Body of pancreas (tissue), 4 donors: ENCODE measurements around the gene INSIG2. TPM values are rescaled to one million over a fixed set of nuclear protein-coding genes. Genes with fewer than 3 reads are reported as not detected.

Experiments used
- ATAC-seq: fragments of 150-250 bp; one replicate; pipeline ENCODE4 v1.9.1; 2016
- DNase-seq, 4 donors: peaks; one replicate each; pipeline ENCODE4 v3.0.0-alpha.2; 2019
- H3K27ac ChIP-seq, 4 donors: fragments of 200-600 bp; sonication (generic); 1 replicate in 3 of 4; 2 replicates in 1 of 4; pipeline versions ENCODE4 v1.5.1 to v1.6.1; 2016 to 2019; ENCODE audit warnings: mild to moderate bottlenecking in 1 of 4, mixed read lengths in 1 of 4, moderate library complexity in 1 of 4
- H3K27me3 ChIP-seq, 2 donors: fragments of 200-600 bp; sonication (generic); one replicate each; pipeline ENCODE4 v1.6.0; 2016; ENCODE audit warnings: mild to moderate bottlenecking in 1 of 2
- H3K36me3 ChIP-seq, 2 donors: fragments of 200-600 bp; sonication (generic); replicated peaks in 1 of 2; 2 replicates each; pipeline ENCODE4 v1.5.1; 2016; ENCODE audit warnings: low read depth in 2 of 2; ENCODE audit not compliant: insufficient read depth in 1 of 2
- H3K4me1 ChIP-seq: fragments of 200-600 bp; sonication (generic); one replicate; pipeline ENCODE4 v1.6.0; 2016
- H3K4me3 ChIP-seq, 2 donors: fragments of 200-600 bp; sonication (generic); 1 replicate in 1 of 2; 2 replicates in 1 of 2; pipeline ENCODE4 v1.5.1; 2016 to 2019
- H3K9me3 ChIP-seq, 3 donors: fragments of 200-600 bp; sonication (generic); 1 replicate in 2 of 3; 2 replicates in 1 of 3; pipeline ENCODE4 v1.5.1; 2016
- POLR2A ChIP-seq, 3 donors: fragments of 450-650 bp; IDR thresholded peaks; one replicate each; pipeline ENCODE4 v1.6.1; 2016; ENCODE audit warnings: antibody characterized with exemption in 3 of 3, mild to moderate bottlenecking in 2 of 3
- WGBS, 2 donors: methylation state at CpG; one replicate each; pipeline ENCODE4 v1.1.5; 2017; 5-methylcytosine and 5-hydroxymethylcytosine counted together
- intact Hi-C: fragments of 100-400 bp; cut with DNase I; formaldehyde crosslinking; loops from one replicate; pipeline ENCODE4 v1.15.1; 2023
- total RNA-seq, 2 donors: library from RNA; depleted of rRNA; stranded (reverse); fragments of >200 nt; gene quantifications; one replicate each; pipeline ENCODE4 v1.1.0, GENCODE V29; 2016
- TF ChIP-seq, protein P1 (sequence below), 7 experiments: fragments of 450-650 bp in 4 of 7; fragments of 200-600 bp in 3 of 7; sonication (generic) in 3 of 7; IDR thresholded peaks; one replicate each; pipeline ENCODE4 v1.5.1; 2016 to 2019; ENCODE audit warnings: antibody characterized with exemption in 7 of 7

INSIG2 gene
- total RNA-seq, 2 donors from 2014 or later = 3.6 to 25.4 TPM

DNA sequence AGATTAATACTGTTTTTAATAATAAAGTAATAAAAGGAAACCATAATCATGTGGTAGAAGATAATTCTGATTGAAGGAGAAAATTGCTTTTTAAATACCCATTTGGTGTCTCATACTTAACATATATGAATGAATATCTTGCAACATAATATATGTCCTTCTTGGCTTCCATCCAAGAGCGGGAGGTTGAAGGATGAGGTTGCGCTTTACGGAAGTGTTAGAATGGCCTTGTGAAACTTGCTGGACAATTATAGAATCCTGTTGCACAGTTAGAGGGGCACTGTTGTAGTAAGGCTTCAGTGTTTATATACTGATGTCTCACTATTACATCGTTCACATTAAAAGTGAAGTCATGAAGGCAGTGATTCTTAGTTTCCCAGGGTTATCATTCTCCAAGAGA, 9.4 kb downstream of the INSIG2 start:
- TF ChIP-seq, protein P1, sequence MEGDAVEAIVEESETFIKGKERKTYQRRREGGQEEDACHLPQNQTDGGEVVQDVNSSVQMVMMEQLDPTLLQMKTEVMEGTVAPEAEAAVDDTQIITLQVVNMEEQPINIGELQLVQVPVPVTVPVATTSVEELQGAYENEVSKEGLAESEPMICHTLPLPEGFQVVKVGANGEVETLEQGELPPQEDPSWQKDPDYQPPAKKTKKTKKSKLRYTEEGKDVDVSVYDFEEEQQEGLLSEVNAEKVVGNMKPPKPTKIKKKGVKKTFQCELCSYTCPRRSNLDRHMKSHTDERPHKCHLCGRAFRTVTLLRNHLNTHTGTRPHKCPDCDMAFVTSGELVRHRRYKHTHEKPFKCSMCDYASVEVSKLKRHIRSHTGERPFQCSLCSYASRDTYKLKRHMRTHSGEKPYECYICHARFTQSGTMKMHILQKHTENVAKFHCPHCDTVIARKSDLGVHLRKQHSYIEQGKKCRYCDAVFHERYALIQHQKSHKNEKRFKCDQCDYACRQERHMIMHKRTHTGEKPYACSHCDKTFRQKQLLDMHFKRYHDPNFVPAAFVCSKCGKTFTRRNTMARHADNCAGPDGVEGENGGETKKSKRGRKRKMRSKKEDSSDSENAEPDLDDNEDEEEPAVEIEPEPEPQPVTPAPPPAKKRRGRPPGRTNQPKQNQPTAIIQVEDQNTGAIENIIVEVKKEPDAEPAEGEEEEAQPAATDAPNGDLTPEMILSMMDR (IDR thresholded peaks at IDR 0.05) = no peak
- no peak for TF ChIP-seq POLR2A (IDR thresholded peaks at IDR 0.05)
- no peak for DNase-seq

DNA sequence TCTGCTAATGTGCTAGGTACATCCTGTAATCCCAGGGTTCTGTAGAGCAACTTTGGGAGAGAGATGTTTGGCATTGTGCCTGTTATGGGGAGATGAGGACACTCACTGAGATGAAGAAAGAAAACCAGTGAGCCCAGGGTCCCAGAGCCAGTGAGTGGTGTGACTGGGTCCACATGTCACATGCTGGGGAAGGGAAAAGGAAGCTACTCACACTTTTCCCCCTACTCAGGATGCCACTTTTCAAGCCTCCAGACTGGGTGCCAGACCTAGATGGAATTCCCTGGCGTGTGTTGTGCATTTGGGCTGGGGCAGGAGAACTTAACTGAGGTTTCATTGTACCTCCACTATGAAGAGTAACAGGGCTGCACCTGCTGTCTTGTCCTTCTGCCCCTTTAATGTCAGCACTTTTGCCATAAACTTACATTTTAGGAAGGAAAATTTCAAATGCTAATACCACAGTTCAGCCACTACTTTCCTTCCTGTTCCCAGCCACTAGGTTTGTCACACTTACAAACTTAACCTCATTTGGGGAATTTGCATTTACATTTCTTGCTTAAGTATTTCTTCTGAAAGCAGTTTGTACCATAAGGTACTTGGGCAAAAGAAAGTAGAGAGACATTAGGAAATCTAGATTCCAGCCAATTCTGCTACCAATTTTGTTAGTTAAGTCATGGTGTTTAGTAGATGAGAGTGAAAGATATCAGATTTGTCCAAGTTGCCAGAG, 10.2 kb downstream of the INSIG2 start:
- no peaks in the 10 kb centered on the region for H3K27me3 ChIP-seq
- H3K36me3 ChIP-seq = peaks cover 0 to 2% of the 10 kb centered on the region in 2 donors
- no peaks in the 10 kb centered on the region for H3K9me3 ChIP-seq
- ATAC-seq (no peak), DNase-seq (no peak)
- intact Hi-C loops = no loop called here
- WGBS, 2 donors = 85 to 100% methylated on average over 1 of the region's 1 CpG
- H3K4me3 ChIP-seq = no peak overlapping the region
- H3K27ac ChIP-seq = no peak overlapping the region
- H3K4me1 ChIP-seq = no peaks in the 10 kb centered on the region
- TF ChIP-seq, protein P1 (IDR thresholded peaks at IDR 0.05) = no peak
- TF ChIP-seq POLR2A (IDR thresholded peaks at IDR 0.05) = no peak

More for the DNA sequence above, 9.4 kb downstream of the INSIG2 start:
- Histone ChIP-seq H3K4me1 (peaks cover under 1% of the 10 kb centered on the region), H3K27me3 (no peaks in the 10 kb centered on the region), H3K9me3 (no peaks in the 10 kb centered on the region), H3K27ac (no peak overlapping the region), H3K36me3 (peaks cover 0 to 2% of the 10 kb centered on the region in 2 donors), H3K4me3 (no peak overlapping the region)
- 68 to 84% methylated on average over 4 of the region's 4 CpGs for WGBS, 2 donors
- intact Hi-C loops = no loop called here
- no peak for ATAC-seq

DNA sequence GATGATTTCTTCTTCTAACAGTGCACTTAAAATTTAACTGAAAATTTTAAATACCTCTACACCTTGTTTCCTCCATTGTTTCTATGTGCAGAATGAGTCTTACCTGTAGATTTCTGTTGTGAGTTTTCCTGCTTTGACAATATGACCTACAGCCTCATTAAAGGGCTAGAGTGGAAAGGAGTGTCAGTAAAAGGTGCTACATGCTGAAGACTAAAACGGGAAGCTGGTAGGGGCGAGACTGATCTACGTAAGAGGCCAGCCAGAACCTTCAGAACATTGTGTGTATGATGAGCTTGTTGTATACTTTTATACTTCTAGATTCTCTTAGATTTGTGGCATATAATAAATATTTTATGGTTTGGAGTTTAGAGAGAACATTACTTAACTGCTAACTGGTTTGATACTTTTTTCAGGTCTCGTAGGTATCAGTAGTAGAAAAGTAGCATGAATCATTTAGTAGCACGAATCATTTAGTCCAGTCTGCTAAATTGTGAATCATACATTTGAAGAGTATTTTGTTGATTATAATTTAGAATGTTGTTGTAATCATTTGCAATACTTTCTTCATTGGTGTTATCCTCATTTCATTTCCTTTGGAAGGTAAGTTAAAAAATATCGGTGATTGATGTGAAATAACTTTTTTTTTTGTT, 14.3 kb downstream of the INSIG2 start:
- 71 to 76% methylated on average over 6 of the region's 6 CpGs for WGBS, 2 donors
- Histone ChIP-seq H3K36me3 (peaks cover 0 to 2% of the 10 kb centered on the region in 2 donors), H3K27me3 (no peaks in the 10 kb centered on the region), H3K27ac (no peak overlapping the region), H3K4me1 (no peaks in the 10 kb centered on the region), H3K9me3 (no peaks in the 10 kb centered on the region), H3K4me3 (no peak overlapping the region)
- ATAC-seq = no peak
- DNase-seq = no peak
- TF ChIP-seq, protein P1 (IDR thresholded peaks at IDR 0.05) = no peak
- no peak for TF ChIP-seq POLR2A (IDR thresholded peaks at IDR 0.05)
- intact Hi-C loops = no loop called here

DNA sequence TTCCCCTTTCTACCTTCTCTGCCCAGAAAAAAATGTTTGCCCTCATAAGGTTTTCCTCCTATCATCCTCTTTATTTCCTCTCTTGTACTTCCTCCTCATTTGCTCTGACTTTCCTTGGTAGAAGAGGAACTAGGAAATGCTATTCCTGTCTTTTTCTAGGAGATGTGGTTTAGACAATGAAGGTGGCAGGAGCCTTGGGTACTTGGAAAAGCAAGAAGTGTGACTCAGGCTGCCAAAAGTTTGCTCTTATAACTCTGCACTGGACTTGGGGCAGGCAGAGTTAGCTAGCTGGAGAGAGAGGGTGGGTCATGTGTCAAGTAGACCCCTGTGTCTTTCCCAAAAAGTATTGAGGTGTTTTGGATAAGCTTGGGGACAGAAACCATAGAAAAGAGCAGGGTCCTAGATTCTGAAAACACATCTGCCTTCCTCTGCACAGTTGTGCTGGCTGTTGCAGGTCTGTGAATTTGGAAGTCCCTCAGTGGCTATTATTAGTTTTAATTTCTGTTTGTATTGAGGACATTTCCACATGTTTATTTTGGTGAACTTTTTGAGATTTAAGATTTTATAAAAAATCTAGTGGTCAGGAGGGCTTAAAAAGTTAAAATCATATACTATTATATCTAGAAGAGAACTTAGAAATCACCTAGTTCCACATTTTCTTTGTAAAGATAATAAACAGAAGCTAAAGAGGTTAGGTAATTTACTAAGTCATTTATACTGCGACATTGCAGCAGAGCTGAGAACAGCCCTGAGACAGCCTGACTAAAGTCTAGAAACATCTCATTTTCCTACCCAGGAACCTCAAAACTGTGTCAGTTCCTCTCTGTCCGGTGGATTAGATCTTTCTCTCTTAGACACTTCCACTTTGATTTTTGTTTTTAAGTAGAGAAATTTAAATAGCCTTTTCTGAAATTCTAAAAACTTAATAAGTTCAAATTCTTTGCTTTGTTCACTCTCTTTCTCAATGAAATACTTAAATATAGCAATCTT, 16.0 kb downstream of the INSIG2 start:
- no peak overlapping the region for H3K4me3 ChIP-seq
- intact Hi-C loops = no loop called here
- ATAC-seq = no peak
- TF ChIP-seq POLR2A (IDR thresholded peaks at IDR 0.05) = no peak
- TF ChIP-seq, protein P1 (IDR thresholded peaks at IDR 0.05) = no peak
- H3K27me3 ChIP-seq = no peaks in the 10 kb centered on the region
- H3K9me3 ChIP-seq = no peaks in the 10 kb centered on the region
- peaks cover 0 to 2% of the 10 kb centered on the region in 2 donors for H3K36me3 ChIP-seq
- 82 to 91% methylated on average over 2 of the region's 2 CpGs for WGBS, 2 donors
- no peak overlapping the region for H3K27ac ChIP-seq
- DNase-seq = no peak
- no peaks in the 10 kb centered on the region for H3K4me1 ChIP-seq
